CD4-positive, alpha-beta memory T cell (primary cell): Measurements from ENCODE around the gene FPGS. TPM values are rescaled to one million over a fixed set of nuclear protein-coding genes. Genes with fewer than 3 reads are reported as not detected.

Experiments
- CTCF ChIA-PET: fragments of 350-600 bp; sonication (Branson Sonifier 250); formaldehyde crosslinking; loops from one replicate; lab custom pipeline; 2021; ENCODE audit warnings: inconsistent platforms; ENCODE audit not compliant: partially characterized antibody; lab: Charles Lee
- POLR2A ChIA-PET: fragments of 350-600 bp; sonication (Branson Sonifier 250); formaldehyde crosslinking; loops from one replicate; lab custom pipeline; 2021; ENCODE audit not compliant: partially characterized antibody; lab: Charles Lee
- DNase-seq, 5 donors: peaks; one replicate each; pipeline versions ENCODE4 v3.0.0 to v3.0.0-alpha.2; 2020 to 2022; ENCODE audit warnings: mixed read lengths in 1 of 5
- H3K27ac ChIP-seq: one replicate; pipeline ENCODE4 v1.7.0; 2013; ENCODE audit warnings: low read depth, low read length
- H3K27me3 ChIP-seq: 2 replicates; pipeline ENCODE4 v1.7.0; 2013; ENCODE audit warnings: mild to moderate bottlenecking, low read length, moderate library complexity; ENCODE audit not compliant: insufficient read depth
- H3K36me3 ChIP-seq: 2 replicates; pipeline ENCODE4 v1.7.0; 2013; ENCODE audit warnings: mild to moderate bottlenecking, low read length, moderate library complexity; ENCODE audit not compliant: insufficient read depth
- H3K4me1 ChIP-seq: 2 replicates; pipeline ENCODE4 v1.7.0; 2013; ENCODE audit warnings: mild to moderate bottlenecking, low read length, moderate library complexity; ENCODE audit not compliant: insufficient read depth
- H3K4me3 ChIP-seq, 2 donors: one replicate each; pipeline ENCODE4 v1.7.0; 2013; ENCODE audit warnings: low read length in 2 of 2, mild to moderate bottlenecking in 1 of 2
- H3K9me3 ChIP-seq, 2 donors: one replicate each; pipeline ENCODE4 v1.7.0; 2013; ENCODE audit warnings: low read length in 2 of 2, control low read depth in 1 of 2; ENCODE audit not compliant: control insufficient read depth in 1 of 2
- H3K27ac Mint-ChIP-seq, 7 donors: one replicate each; pipeline ENCODE4 v1.8.0; 2020 to 2021; ENCODE audit warnings: mixed read lengths in 7 of 7, mild to moderate bottlenecking in 6 of 7, inconsistent platforms in 3 of 7, moderate library complexity in 3 of 7
- H3K27me3 Mint-ChIP-seq, 2 donors: one replicate each; pipeline ENCODE4 v1.8.0; 2020 to 2021; ENCODE audit warnings: mixed read lengths in 2 of 2
- H3K36me3 Mint-ChIP-seq, 2 donors: one replicate each; pipeline ENCODE4 v1.8.0; 2020 to 2021; ENCODE audit warnings: mixed read lengths in 2 of 2, inconsistent platforms in 1 of 2, mild to moderate bottlenecking in 1 of 2
- H3K4me1 Mint-ChIP-seq, 4 donors: one replicate each; pipeline ENCODE4 v1.8.0; 2020 to 2021; ENCODE audit warnings: mixed read lengths in 4 of 4, mild to moderate bottlenecking in 1 of 4
- H3K4me3 Mint-ChIP-seq, 8 donors: one replicate each; pipeline ENCODE4 v1.8.0; 2020 to 2021; ENCODE audit warnings: mixed read lengths in 8 of 8, mild to moderate bottlenecking in 7 of 8, moderate library complexity in 6 of 8, inconsistent platforms in 3 of 8
- H3K9me3 Mint-ChIP-seq, 8 donors: one replicate each; pipeline ENCODE4 v1.8.0; 2020 to 2021; ENCODE audit warnings: mixed read lengths in 8 of 8, mild to moderate bottlenecking in 5 of 8, inconsistent platforms in 3 of 8, moderate library complexity in 1 of 8
- intact Hi-C: fragments of 100-400 bp; cut with micrococcal nuclease; formaldehyde crosslinking; loops from one replicate; pipeline ENCODE4 v1.15.1; 2023
- polyA plus RNA-seq, 2 donors: library from polyadenylated mRNA; unstranded; fragments of 300-500 nt; fragmentation: Illumina TruSeq; gene quantifications; one replicate each; pipeline ENCODE4 v1.2.3, GENCODE V29; 2021
- total RNA-seq, 2 experiments: library from RNA; stranded (reverse); gene quantifications; one replicate each; pipeline ENCODE4 v1.2.3, GENCODE V29; 2021

Gene FPGS, protein sequence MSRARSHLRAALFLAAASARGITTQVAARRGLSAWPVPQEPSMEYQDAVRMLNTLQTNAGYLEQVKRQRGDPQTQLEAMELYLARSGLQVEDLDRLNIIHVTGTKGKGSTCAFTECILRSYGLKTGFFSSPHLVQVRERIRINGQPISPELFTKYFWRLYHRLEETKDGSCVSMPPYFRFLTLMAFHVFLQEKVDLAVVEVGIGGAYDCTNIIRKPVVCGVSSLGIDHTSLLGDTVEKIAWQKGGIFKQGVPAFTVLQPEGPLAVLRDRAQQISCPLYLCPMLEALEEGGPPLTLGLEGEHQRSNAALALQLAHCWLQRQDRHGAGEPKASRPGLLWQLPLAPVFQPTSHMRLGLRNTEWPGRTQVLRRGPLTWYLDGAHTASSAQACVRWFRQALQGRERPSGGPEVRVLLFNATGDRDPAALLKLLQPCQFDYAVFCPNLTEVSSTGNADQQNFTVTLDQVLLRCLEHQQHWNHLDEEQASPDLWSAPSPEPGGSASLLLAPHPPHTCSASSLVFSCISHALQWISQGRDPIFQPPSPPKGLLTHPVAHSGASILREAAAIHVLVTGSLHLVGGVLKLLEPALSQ
- total RNA-seq = 100 to 1,000 TPM; 100 to 101 TPM
- polyA plus RNA-seq = 10 to 100 TPM; 49.4 to 54.6 TPM

DNA sequence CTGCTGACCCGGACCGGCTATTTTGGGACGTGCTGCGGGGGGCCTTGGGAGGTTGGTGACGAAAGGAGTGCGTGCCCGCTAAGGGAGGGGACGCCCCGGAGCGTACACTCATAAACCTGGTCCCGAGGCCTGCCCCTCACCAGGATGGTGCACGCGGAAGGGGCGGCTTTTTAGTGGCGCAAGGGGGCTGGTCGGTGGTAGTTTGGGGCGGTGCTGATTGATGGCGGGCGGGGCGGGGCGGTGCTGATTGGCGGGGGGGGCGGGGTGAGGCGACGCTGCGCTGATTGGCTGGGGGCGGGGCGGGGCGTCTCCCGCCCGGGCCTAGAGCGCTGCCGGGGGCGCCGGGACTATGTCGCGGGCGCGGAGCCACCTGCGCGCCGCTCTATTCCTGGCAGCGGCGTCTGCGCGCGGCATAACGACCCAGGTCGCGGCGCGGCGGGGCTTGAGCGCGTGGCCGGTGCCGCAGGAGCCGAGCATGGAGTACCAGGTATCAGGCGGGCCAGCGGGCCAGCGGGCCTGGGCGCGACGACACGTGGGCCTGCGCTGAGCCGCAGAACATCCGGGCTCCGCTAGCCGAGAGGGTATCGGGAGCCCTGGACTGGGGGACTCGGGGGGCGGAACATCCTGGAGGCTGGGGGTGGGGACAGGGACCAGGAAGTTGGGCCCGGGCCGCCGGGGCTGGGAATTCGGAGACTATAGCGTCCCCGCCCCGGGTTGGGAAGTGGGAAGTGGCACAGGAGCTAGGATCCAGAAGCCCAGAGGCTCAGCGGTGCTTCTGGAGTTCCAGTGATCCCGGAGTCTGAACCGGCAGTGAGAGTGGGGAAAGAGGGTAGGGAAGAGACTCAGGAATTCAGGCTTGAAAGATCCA, at the start of gene FPGS:
FPGS (plus strand) TSS at position 307 of the 868 bp plus-strand sequence; CDS start at position 350, 43 bp downstream.
- Histone ChIP-seq H3K36me3 (peaks cover 9% of the 10 kb centered on the region), H3K27me3 (no peaks in the 10 kb centered on the region), H3K27ac (peak within 1 kb of the TSS; percentile 72), H3K4me3 (peak within 1 kb of the TSS; percentile 80 to 94), H3K9me3 (no peaks in the 10 kb centered on the region), H3K4me1 (peaks cover 25% of the 10 kb centered on the region)
- peaks cover 4 to 38% (median 23%) of the 10 kb centered on the region in 4 donors for H3K4me1 Mint-ChIP-seq
- H3K9me3 Mint-ChIP-seq = no peaks in the 10 kb centered on the region
- peak within 1 kb of the TSS; percentile 88 to 96 (median 93) for H3K27ac Mint-ChIP-seq
- peak within 1 kb of the TSS; percentile 89 to 94 (median 92) for H3K4me3 Mint-ChIP-seq
- H3K36me3 Mint-ChIP-seq = peaks cover 8 to 19% of the 10 kb centered on the region in 2 donors
- no peaks in the 10 kb centered on the region for H3K27me3 Mint-ChIP-seq
- ChIA-PET POLR2A (interaction anchor here (0.7 to 5.8 kb wide), 16 partner anchors 13 to 352 kb away, joined by 3 to 54 read pairs (median 5); partner anchors contain the start of genes CDK9, ENG, ST6GALNAC6 and TOR2A), CTCF (interaction anchor here (0.9 to 1.5 kb wide), 5 partner anchors 17 to 214 kb away, joined by 3 to 9 read pairs (median 3); partner anchors contain the start of genes CDK9 and TOR2A)
- DNase-seq = peak; percentile 84 to 88 (median 87)
- intact Hi-C loops = loop anchor here (1.0 to 5.0 kb wide), 5 partner anchors 17 to 114 kb away; partner anchors contain the start of genes CDK9 and ST6GALNAC4

DNA sequence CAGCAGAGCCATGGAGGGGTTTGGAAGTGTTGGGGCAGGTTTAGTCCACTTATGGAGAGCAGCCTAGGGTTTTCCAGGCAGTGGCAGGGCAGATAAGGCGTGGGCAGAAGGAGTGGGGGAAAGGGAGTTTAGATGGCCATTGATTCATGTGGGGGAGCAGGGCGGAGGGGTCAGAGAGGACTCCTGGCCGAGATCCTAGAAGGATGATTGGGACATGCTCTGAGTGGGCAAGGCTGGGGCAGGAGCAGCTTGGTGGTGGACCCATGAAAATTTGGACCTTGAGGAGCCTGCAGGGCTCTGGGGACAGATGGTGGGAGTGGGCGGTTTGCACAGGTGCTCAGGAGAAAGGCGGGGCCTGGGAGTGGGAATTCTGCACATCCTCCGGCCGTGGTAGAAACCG, 49.5 kb upstream of the FPGS start:
- ChIA-PET POLR2A (no interaction called here), CTCF (no interaction called here)
- Mint-ChIP-seq H3K27ac (peak overlapping the region in 6 of 7 donors; percentile 37 to 93 (median 75)), H3K4me3 (no peak overlapping the region), H3K27me3 (no peaks in the 10 kb centered on the region), H3K36me3 (peaks cover 9 to 44% of the 10 kb centered on the region in 2 donors), H3K9me3 (no peaks in the 10 kb centered on the region), H3K4me1 (peaks cover 0 to 12% (median 6%) of the 10 kb centered on the region in 4 donors)
- DNase-seq = no peak
- no peaks in the 10 kb centered on the region for H3K4me1 ChIP-seq
- H3K36me3 ChIP-seq = peaks cover 53% of the 10 kb centered on the region
- no peak overlapping the region for H3K4me3 ChIP-seq
- no peak overlapping the region for H3K27ac ChIP-seq
- intact Hi-C loops = no loop called here
- no peaks in the 10 kb centered on the region for H3K9me3 ChIP-seq
- no peaks in the 10 kb centered on the region for H3K27me3 ChIP-seq

DNA sequence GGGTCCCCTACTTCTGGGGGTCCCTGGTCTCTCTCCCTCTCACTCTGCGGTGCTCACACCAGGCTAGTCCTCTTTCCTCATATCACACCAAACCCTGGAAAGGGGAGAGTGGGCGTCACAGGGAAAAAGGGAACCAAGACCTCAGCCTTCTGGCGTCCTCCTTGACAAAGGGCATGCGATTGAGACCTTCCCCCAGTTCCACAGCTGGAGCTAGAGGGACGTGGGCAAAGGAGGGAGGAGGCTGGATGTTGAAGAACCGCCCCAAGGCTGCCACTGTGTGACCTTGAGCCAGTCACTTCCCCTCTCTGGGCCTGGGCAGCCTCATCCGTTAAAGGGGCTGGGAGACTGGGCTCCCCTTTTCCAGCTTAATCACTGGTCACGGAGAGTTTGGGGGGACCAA, 49.1 kb upstream of the FPGS start:
- H3K4me3 ChIP-seq = no peak overlapping the region
- intact Hi-C loops = no loop called here
- ChIA-PET POLR2A (interaction anchor here (0.6 kb wide), 1 partner anchor 1060 kb away, joined by 3 read pairs; no protein-coding TSS in a partner anchor), CTCF (no interaction called here)
- H3K9me3 ChIP-seq = no peaks in the 10 kb centered on the region
- H3K27ac ChIP-seq = no peak overlapping the region
- peaks cover 11 to 42% of the 10 kb centered on the region in 2 donors for H3K36me3 Mint-ChIP-seq
- H3K27me3 ChIP-seq = no peaks in the 10 kb centered on the region
- DNase-seq = no peak
- no peak overlapping the region for H3K4me3 Mint-ChIP-seq
- H3K36me3 ChIP-seq = peaks cover 52% of the 10 kb centered on the region
- H3K27ac Mint-ChIP-seq = peak overlapping the region in 2 of 7 donors; percentile 56 to 67
- H3K27me3 Mint-ChIP-seq = no peaks in the 10 kb centered on the region
- no peaks in the 10 kb centered on the region for H3K9me3 Mint-ChIP-seq
- H3K4me1 ChIP-seq = no peaks in the 10 kb centered on the region
- peaks cover under 1 to 12% (median 7%) of the 10 kb centered on the region in 4 donors for H3K4me1 Mint-ChIP-seq

DNA sequence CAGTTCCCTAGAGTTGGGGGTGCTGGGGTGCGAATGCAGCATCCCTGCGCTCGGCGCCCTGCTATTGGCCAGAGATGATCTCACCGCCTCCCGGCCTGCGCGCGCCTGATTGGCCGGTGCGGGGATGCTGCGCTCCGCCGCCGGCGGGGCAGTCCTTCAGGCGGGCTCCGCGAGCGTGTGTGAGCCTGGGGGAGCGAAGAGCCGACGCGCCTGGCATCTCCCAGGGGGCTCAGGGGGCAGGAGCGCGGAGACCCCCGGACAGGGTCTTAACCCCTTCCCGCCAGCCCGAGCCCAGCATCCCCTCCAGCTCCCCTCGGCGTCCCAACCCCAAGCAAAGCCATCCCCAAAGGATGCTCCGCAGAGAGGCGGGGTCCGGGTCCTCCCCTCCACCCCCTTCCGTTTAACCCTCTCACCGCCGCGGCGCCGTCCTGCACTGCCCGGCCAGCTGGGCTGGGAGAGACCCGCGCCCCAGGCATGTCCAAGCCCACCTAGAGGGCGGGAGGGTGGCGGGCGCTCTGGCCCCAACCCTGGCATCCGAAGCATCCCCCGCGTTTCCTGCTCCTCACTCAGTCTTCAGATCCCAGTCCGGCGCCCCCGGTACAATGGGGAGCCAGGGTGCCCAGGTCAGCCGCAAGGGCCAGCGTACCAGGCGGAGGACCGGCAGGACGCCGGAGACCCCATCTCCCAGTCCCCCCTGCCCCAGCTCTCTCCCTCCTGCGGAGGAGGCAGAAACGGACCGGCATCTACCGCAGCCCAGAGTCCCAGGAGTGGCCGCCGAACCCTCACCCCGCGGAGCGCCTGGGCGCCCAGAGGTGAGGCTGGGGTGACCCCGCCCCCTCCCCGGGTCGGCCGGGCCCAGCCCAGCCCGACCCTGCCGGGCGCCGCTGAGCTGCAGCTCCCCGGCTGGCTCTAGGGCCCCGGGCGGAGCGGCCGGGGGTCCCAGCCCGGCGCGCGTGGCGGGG, 48.3 kb upstream of the FPGS start:
- H3K27me3 Mint-ChIP-seq = no peaks in the 10 kb centered on the region
- no peak overlapping the region for H3K4me3 Mint-ChIP-seq
- no peak overlapping the region for H3K27ac ChIP-seq
- H3K4me1 Mint-ChIP-seq = peaks cover 4 to 12% (median 8%) of the 10 kb centered on the region in 4 donors
- no peaks in the 10 kb centered on the region for H3K9me3 ChIP-seq
- ChIA-PET POLR2A (interaction anchor here (0.6 to 1.0 kb wide), 3 partner anchors 16 to 1060 kb away, joined by 3 to 4 read pairs (median 3); no protein-coding TSS in a partner anchor), CTCF (no interaction called here)
- peaks cover 48% of the 10 kb centered on the region for H3K36me3 ChIP-seq
- DNase-seq = no peak
- H3K9me3 Mint-ChIP-seq = no peaks in the 10 kb centered on the region
- no peak overlapping the region for H3K4me3 ChIP-seq
- no peaks in the 10 kb centered on the region for H3K27me3 ChIP-seq
- no peak overlapping the region for H3K27ac Mint-ChIP-seq
- H3K36me3 Mint-ChIP-seq = peaks cover 15 to 40% of the 10 kb centered on the region in 2 donors
- intact Hi-C loops = no loop called here
- no peaks in the 10 kb centered on the region for H3K4me1 ChIP-seq

DNA sequence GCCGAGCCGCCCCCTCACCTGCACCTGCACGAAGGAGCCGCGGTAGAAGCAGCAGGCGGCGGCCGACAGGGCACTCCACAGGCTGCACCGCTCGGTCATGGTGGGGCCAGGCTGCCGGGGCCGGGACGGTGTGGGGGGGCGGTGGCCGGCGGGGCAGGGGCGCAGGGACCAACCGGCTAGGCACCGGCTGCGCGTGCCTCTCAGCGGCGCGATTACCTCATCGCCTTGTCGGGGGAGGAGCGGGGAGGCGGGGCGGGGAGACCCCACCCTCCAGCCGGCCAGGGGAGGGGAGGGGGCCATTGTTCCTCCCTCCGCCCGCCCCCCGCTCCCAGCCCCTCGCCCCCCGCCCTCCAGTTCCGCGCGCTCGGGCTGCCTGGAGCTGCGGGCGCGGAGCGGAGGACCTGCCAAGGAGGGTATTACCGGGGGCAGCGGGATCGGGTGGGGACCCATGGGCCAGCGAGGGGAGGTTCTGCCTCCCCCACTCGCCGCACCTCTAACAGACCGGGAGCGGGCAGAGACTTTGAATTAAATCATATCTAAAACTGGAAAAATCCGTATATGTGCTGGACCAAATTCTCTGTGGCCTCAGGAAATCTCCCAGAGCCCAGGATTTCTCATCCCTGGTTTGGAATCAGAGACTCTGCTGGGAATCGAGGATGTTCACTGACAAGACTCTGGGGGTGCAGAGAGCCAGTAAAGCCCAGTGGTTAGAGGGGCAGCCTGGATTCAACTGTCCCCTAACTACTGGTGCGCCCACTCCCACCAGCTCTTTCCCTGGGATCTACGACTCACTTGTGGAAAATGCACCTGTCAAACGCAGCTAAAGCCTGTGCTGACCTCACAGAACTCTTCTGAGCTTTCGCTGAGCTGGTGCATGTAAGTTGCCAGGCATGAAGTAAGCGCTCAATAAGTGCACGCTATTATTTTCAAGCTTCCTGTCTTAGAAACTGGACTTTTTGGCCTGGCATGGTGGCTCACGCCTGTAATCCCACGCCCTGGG, 47.3 kb upstream of the FPGS start:
- Histone ChIP-seq H3K27ac (no peak overlapping the region), H3K36me3 (peaks cover 40% of the 10 kb centered on the region), H3K4me1 (no peaks in the 10 kb centered on the region), H3K27me3 (no peaks in the 10 kb centered on the region), H3K9me3 (no peaks in the 10 kb centered on the region), H3K4me3 (no peak overlapping the region)
- Mint-ChIP-seq H3K4me3 (no peak overlapping the region), H3K36me3 (peaks cover 13 to 37% of the 10 kb centered on the region in 2 donors), H3K27me3 (no peaks in the 10 kb centered on the region), H3K27ac (no peak overlapping the region), H3K4me1 (peaks cover 4 to 12% (median 8%) of the 10 kb centered on the region in 4 donors), H3K9me3 (no peaks in the 10 kb centered on the region)
- no peak for DNase-seq
- ChIA-PET POLR2A (interaction anchor here (0.7 to 1.2 kb wide), 4 partner anchors 8 to 18 kb away, joined by 3 to 4 read pairs (median 3); no protein-coding TSS in a partner anchor), CTCF (interaction anchor here (1.1 to 1.2 kb wide), 2 partner anchors 10 to 21 kb away, joined by 4 to 7 read pairs; partner anchors contain the start of gene TOR2A)
- intact Hi-C loops = no loop called here
